Fibroblast of skin of left biceps (primary cell): ENCODE measurements around the gene C6orf15.
"Not testable (repeated sequence)": the region's sequence is repeated elsewhere in the genome, so short reads cannot be mapped to it uniquely, and the experiment has no call there.

Experiments
- DNase-seq, 2 experiments: peaks; one replicate each; pipeline ENCODE4 v3.0.0-alpha.2; 2013; ENCODE audit warnings: low read depth in 2 of 2

C6orf15 gene

GRCh38 chr6:31068669-31069340, 43.6 kb downstream of the C6orf15 start:
- DNase-seq = no peak

- not testable (repeated sequence) for DNase-seq
These were observed 44.3 kb downstream of the C6orf15 start for GRCh38 chr6:31067891-31068668.

- not testable (repeated sequence) for DNase-seq
These were observed 45.3 kb downstream of the C6orf15 start for GRCh38 chr6:31067028-31067427.

DNA sequence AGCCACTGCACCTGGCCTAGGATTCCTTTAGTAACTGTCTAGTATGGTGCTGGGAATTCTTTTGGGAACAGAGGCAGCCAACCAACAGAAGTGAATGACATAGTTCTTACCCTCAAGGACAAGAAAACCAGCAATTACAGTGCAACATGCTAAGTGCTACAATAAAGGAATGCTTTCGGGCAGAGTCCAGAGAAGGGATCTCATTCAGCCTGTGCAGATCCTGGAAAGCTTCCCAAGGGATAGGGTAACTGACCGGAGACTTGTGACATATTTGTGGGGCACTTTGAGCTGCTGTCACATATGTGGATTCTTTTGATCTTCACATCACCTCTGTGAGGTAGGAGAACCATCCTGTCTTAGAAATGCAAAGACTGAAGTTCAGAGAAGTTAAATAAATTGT, 46.8 kb downstream of the C6orf15 start:
- no peak for DNase-seq

DNA sequence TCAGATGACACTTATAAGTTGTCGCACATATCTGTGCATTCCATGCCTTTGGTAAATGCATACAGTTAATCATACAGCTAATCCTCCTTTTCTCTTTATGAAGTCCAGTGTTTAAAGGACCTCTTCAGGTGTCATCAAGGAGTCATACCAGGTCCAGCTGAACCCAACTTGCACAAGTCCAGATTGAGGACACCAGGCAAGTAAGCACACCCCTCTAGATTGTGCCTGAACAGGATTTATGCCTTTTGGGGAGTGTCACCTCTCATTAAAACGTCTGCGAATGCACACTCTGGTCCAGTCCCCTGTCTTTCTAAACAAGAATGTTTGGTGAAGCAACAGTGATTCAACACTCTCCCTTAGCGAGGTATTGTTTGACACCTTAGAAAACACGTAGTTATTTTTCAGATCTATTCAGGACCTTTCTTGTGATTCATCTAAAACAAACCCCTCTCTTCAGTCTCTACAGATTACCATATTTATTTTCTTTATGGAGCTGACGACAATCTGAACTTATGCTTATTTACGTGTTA, 48.4 kb downstream of the C6orf15 start:
- no peak for DNase-seq
